ENCODE results near the gene SPACA4.

DNA sequence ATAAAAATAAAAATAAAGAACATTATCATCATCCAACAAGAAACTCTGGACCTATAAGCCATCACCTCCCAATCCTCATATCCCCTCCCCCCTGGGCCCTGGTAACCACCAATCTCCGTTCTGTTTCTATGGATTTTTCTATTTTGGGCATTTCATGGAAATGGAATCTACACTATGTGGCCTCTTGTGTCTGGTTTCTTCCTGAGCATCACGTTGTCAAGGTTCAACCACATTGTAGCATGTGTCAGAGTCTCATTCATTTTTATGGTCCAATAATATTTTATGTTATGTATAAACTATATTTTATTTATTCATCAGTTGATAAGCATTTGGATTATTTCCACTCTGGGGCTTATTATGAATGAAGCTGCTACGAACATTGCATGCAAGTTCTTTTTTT lies 27.7 kb upstream of the SPACA4 start:
- TF ChIP-seq POLR2A (IDR thresholded peaks at IDR 0.05) = no peak
- TF ChIP-seq, protein P1, sequence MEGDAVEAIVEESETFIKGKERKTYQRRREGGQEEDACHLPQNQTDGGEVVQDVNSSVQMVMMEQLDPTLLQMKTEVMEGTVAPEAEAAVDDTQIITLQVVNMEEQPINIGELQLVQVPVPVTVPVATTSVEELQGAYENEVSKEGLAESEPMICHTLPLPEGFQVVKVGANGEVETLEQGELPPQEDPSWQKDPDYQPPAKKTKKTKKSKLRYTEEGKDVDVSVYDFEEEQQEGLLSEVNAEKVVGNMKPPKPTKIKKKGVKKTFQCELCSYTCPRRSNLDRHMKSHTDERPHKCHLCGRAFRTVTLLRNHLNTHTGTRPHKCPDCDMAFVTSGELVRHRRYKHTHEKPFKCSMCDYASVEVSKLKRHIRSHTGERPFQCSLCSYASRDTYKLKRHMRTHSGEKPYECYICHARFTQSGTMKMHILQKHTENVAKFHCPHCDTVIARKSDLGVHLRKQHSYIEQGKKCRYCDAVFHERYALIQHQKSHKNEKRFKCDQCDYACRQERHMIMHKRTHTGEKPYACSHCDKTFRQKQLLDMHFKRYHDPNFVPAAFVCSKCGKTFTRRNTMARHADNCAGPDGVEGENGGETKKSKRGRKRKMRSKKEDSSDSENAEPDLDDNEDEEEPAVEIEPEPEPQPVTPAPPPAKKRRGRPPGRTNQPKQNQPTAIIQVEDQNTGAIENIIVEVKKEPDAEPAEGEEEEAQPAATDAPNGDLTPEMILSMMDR (IDR thresholded peaks at IDR 0.05) = no peak
